ENCODE measurements around the gene POLN. TPM values are rescaled to one million over a fixed set of nuclear protein-coding genes. Genes with fewer than 3 reads are reported as not detected.
"Not testable (repeated sequence)": the region's sequence is repeated elsewhere in the genome, so short reads cannot be mapped to it uniquely, and the experiment has no call there.

The POLN gene
- total and polyA plus RNA-seq, 4 donors = 4.6 to 8.9 (median 6.8) TPM

- no peaks in the 10 kb centered on the region for H3K9me3 ChIP-seq (ENCODE audit: control insufficient read depth, insufficient read depth, low read length)
- DNase-seq (ENCODE audit: low read depth in 4 of 6, low spot score in 6 of 6) = no peak
- H3K36me3 ChIP-seq (ENCODE audit: control insufficient read depth, insufficient read depth, low read length) = peaks cover 35% of the 10 kb centered on the region
- no peaks in the 10 kb centered on the region for H3K27me3 ChIP-seq (ENCODE audit: control insufficient read depth, insufficient read depth, low read length)
- H3K4me3 ChIP-seq (ENCODE audit: low read depth, low read length) = no peak overlapping the region
- WGBS (ENCODE audit: insufficient coverage) = 91% methylated on average over 44 of the region's 44 CpGs
- H3K27ac ChIP-seq (ENCODE audit: low read depth, low read length) = no peak overlapping the region
- H3K4me1 ChIP-seq (ENCODE audit: control insufficient read depth, insufficient read depth, low read length) = peaks cover 4% of the 10 kb centered on the region
Measured at GRCh38 chr4:2275546-2276251, 33.8 kb upstream of the POLN start.

- DNase-seq (ENCODE audit: low read depth in 4 of 6, low spot score in 6 of 6); H3K27me3 ChIP-seq (ENCODE audit: control insufficient read depth, insufficient read depth, low read length); H3K4me3 ChIP-seq (ENCODE audit: low read depth, low read length); H3K27ac ChIP-seq (ENCODE audit: low read depth, low read length); H3K4me1 ChIP-seq (ENCODE audit: control insufficient read depth, insufficient read depth, low read length); H3K9me3 ChIP-seq (ENCODE audit: control insufficient read depth, insufficient read depth, low read length): not testable (repeated sequence)
- 86% methylated on average over 10 of the region's 10 CpGs for WGBS (ENCODE audit: insufficient coverage)
- peaks cover 41% of the 10 kb centered on the region for H3K36me3 ChIP-seq (ENCODE audit: control insufficient read depth, insufficient read depth, low read length)
Measured at GRCh38 chr4:2275044-2275397, 33.1 kb upstream of the POLN start.

- DNase-seq (ENCODE audit: low read depth in 4 of 6, low spot score in 6 of 6) = no peak
- Histone ChIP-seq H3K36me3 (ENCODE audit: control insufficient read depth, insufficient read depth, low read length) (peaks cover 41% of the 10 kb centered on the region), H3K27ac (ENCODE audit: low read depth, low read length) (no peak overlapping the region), H3K4me3 (ENCODE audit: low read depth, low read length) (no peak overlapping the region), H3K9me3 (ENCODE audit: control insufficient read depth, insufficient read depth, low read length) (no peaks in the 10 kb centered on the region), H3K4me1 (ENCODE audit: control insufficient read depth, insufficient read depth, low read length) (peaks cover 4% of the 10 kb centered on the region), H3K27me3 (ENCODE audit: control insufficient read depth, insufficient read depth, low read length) (no peaks in the 10 kb centered on the region)
- 88% methylated on average over 20 of the region's 21 CpGs for WGBS (ENCODE audit: insufficient coverage)
Measured at GRCh38 chr4:2274320-2275043, 32.6 kb upstream of the POLN start.

GRCh38 chr4:2273657-2274319, 31.9 kb upstream of the POLN start:
- Histone ChIP-seq H3K27ac (ENCODE audit: low read depth, low read length) (no peak overlapping the region), H3K36me3 (ENCODE audit: control insufficient read depth, insufficient read depth, low read length) (peaks cover 45% of the 10 kb centered on the region), H3K9me3 (ENCODE audit: control insufficient read depth, insufficient read depth, low read length) (no peaks in the 10 kb centered on the region), H3K27me3 (ENCODE audit: control insufficient read depth, insufficient read depth, low read length) (no peaks in the 10 kb centered on the region), H3K4me3 (ENCODE audit: low read depth, low read length) (no peak overlapping the region), H3K4me1 (ENCODE audit: control insufficient read depth, insufficient read depth, low read length) (peaks cover 4% of the 10 kb centered on the region)
- 80% methylated on average over 18 of the region's 24 CpGs for WGBS (ENCODE audit: insufficient coverage)
- DNase-seq (ENCODE audit: low read depth in 4 of 6, low spot score in 6 of 6) = no peak

- Histone ChIP-seq H3K27ac (ENCODE audit: low read depth, low read length) (no peak overlapping the region), H3K9me3 (ENCODE audit: control insufficient read depth, insufficient read depth, low read length) (no peaks in the 10 kb centered on the region), H3K4me1 (ENCODE audit: control insufficient read depth, insufficient read depth, low read length) (peaks cover 4% of the 10 kb centered on the region), H3K27me3 (ENCODE audit: control insufficient read depth, insufficient read depth, low read length) (no peaks in the 10 kb centered on the region), H3K4me3 (ENCODE audit: low read depth, low read length) (no peak overlapping the region), H3K36me3 (ENCODE audit: control insufficient read depth, insufficient read depth, low read length) (peaks cover 45% of the 10 kb centered on the region)
- no peak for DNase-seq (ENCODE audit: low read depth in 4 of 6, low spot score in 6 of 6)
- WGBS (ENCODE audit: insufficient coverage) = 80% methylated on average over 14 of the region's 15 CpGs
Measured at GRCh38 chr4:2273221-2273620, 31.3 kb upstream of the POLN start.

- Histone ChIP-seq H3K4me3 (ENCODE audit: low read depth, low read length) (no peak overlapping the region), H3K36me3 (ENCODE audit: control insufficient read depth, insufficient read depth, low read length) (peaks cover 46% of the 10 kb centered on the region), H3K27me3 (ENCODE audit: control insufficient read depth, insufficient read depth, low read length) (no peaks in the 10 kb centered on the region), H3K27ac (ENCODE audit: low read depth, low read length) (no peak overlapping the region), H3K4me1 (ENCODE audit: control insufficient read depth, insufficient read depth, low read length) (peaks cover 4% of the 10 kb centered on the region), H3K9me3 (ENCODE audit: control insufficient read depth, insufficient read depth, low read length) (no peaks in the 10 kb centered on the region)
- 87% methylated on average over 6 of the region's 6 CpGs for WGBS (ENCODE audit: insufficient coverage)
- no peak for DNase-seq (ENCODE audit: low read depth in 4 of 6, low spot score in 6 of 6)
Measured at GRCh38 chr4:2272828-2273120, 30.9 kb upstream of the POLN start.

GRCh38 chr4:2272026-2272827, 30.3 kb upstream of the POLN start:
- Histone ChIP-seq H3K4me3 (ENCODE audit: low read depth, low read length) (no peak overlapping the region), H3K27me3 (ENCODE audit: control insufficient read depth, insufficient read depth, low read length) (no peaks in the 10 kb centered on the region), H3K9me3 (ENCODE audit: control insufficient read depth, insufficient read depth, low read length) (no peaks in the 10 kb centered on the region), H3K4me1 (ENCODE audit: control insufficient read depth, insufficient read depth, low read length) (peaks cover 6% of the 10 kb centered on the region), H3K36me3 (ENCODE audit: control insufficient read depth, insufficient read depth, low read length) (peaks cover 50% of the 10 kb centered on the region), H3K27ac (ENCODE audit: low read depth, low read length) (no peak overlapping the region)
- no peak for DNase-seq (ENCODE audit: low read depth in 4 of 6, low spot score in 6 of 6)
- 91% methylated on average over 22 of the region's 25 CpGs for WGBS (ENCODE audit: insufficient coverage)

GRCh38 chr4:2271279-2272025, 29.5 kb upstream of the POLN start:
- WGBS (ENCODE audit: insufficient coverage) = 63% methylated on average over 24 of the region's 27 CpGs
- Histone ChIP-seq H3K4me3 (ENCODE audit: low read depth, low read length) (no peak overlapping the region), H3K27me3 (ENCODE audit: control insufficient read depth, insufficient read depth, low read length) (no peaks in the 10 kb centered on the region), H3K4me1 (ENCODE audit: control insufficient read depth, insufficient read depth, low read length) (peaks cover 13% of the 10 kb centered on the region), H3K36me3 (ENCODE audit: control insufficient read depth, insufficient read depth, low read length) (peaks cover 53% of the 10 kb centered on the region), H3K9me3 (ENCODE audit: control insufficient read depth, insufficient read depth, low read length) (no peaks in the 10 kb centered on the region), H3K27ac (ENCODE audit: low read depth, low read length) (no peak overlapping the region)
- no peak for DNase-seq (ENCODE audit: low read depth in 4 of 6, low spot score in 6 of 6)

Measured in spinal cord (tissue), 10 donors.